NOMO-1 (cell line): ENCODE measurements around the gene ATP5PO.

Experiments used
- DNase-seq, 2 experiments: peaks; one replicate each; lab custom pipeline; 2025; ENCODE audit not compliant: unreplicated experiment in 2 of 2; lab: John Stamatoyannopoulos, UW

The ATP5PO gene, protein sequence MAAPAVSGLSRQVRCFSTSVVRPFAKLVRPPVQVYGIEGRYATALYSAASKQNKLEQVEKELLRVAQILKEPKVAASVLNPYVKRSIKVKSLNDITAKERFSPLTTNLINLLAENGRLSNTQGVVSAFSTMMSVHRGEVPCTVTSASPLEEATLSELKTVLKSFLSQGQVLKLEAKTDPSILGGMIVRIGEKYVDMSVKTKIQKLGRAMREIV

DNA sequence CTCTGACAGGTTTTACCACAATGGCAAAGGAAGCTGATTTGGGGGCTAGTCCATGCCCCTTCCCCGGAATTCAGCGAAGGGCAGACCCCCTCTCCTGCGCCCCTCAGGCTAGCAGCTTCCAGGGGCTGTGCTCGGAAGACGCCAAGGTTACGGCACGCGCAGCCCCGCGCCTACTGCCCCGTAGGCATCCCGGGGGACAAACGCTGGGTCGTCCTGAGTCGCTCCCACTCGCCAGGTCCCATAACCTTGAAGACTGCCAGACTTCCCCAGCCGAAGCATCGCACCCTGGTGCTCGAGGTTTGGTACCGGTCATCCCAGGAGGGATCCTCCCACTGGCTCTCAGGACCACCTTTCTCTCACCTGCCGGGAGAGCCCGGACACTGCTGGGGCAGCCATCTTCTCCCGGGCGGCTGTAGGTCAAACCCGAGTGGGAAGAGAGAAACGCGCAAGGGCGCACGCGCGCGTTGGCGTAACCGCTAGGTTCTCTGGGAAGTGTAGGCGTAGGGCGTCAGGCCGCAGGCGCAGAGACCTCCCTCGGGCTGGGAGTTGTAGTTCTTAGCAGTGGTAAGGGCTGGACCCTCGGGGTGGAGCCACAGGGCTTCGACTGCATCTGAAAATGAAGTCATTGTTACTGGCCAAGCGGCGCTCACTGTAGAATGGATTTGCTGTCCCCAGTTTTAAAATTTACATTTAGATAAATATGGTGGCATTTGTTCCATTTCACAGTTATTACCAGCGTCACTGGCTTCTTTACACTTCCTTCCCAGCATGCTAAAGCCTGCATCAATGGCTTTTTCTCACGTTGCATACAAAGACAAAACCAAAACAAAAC is at the start of gene ATP5PO:
Gene ATP5PO (minus strand): TSS at position 437 of the 832 bp plus-strand sequence. CDS start 41 bp downstream, at position 396.
- DNase-seq: peak; percentile 98

DNA sequence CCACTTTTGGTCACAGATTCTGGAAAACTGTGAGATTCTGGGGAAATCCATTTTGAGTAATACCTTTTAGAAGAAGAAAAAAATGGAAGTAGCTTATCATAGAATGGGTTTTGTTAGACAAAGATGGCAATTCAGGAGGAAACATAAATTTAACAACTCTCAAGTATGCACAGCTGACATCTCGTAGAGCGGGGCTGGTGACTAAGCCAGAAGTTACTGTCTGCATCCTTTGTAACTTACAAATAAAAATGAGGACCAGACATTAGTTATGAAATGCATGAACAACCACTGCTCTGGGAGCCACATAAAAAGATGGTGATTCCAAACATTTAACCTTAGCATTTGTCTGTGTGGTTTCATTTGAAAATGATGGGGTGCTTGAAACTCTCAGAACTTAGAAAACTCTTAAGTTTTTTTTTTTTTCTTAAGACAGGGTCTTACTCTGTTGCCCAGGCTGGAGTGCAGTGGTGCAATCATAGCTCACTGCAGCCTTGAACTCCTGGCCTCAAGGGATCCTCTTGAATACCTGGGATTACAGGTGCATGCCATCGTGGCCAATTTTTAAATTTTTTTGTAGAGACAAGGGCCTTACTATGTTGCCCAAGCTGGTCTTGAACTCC is 49.2 kb upstream of the ATP5PO start:
- DNase-seq: no peak

DNA sequence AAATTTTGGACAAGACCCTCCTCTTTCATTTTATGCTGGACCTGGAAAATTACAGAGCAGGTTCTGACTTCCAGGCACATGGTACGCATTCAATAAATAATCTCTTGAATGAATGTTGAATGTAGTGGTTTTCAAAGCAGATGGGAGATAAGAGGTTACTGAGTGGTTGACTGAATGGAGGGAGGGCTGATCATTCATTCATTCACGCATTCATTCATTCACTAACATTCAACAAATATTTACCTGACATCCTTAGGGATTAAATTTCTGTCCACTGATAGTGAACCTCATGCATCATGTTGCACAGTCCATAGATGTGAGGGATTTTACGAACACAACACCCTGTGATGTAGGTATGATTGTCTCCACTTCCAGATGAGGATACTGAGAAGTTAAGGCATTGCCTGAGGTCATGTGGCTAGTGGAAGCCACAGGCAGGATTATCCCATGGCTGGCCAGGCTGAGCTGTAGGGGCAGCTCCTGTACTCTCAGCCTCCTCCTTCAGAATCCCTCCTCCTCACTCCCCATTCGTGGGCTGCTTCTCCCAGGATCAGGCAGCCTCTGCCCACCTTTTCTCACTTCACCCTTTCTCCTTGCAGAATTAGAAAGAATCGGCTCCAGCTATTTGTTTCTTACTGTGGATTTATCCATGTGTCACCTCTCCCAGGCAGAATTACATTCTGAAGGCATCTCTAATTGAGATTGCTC is 48.4 kb upstream of the ATP5PO start:
- DNase-seq: no peak

DNA sequence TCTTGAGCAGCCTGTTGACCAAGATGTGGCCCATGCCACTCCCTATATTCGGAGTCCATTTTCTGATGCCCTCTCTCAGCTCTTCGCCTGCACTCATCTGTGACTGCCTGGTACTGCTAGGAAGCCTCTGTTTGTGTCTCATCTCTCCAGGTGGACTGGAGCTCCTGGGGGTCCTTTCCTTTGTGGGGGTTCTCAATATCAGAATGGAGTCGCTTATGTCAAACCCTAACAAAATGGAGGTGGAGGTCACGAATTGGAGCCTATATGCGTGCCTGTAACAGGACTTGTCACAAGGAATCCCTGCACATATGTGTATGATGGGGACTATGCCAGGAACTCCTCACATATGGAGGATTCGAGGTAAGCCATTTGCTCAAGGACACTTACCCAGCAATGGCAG is 46.7 kb upstream of the ATP5PO start:
- no peak for DNase-seq

DNA sequence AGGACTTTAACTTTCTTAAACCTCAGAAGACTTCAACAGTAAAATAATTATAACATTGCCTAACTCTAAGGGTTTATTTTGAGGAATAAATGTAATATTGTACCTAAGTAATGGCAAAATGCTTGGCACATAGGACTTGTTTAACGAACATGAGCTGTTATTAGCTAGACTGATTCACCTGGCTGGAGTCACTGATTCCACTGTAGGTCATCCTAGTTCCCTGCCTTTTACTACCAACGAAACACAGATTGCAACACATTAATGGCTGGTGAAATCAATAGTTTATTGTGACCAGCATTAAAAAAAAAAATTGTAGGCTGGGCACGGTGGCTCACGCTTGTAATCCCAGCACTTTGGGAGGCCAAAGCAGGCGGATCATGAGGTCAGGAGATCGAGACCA is 45.5 kb upstream of the ATP5PO start:
- DNase-seq: no peak

DNA sequence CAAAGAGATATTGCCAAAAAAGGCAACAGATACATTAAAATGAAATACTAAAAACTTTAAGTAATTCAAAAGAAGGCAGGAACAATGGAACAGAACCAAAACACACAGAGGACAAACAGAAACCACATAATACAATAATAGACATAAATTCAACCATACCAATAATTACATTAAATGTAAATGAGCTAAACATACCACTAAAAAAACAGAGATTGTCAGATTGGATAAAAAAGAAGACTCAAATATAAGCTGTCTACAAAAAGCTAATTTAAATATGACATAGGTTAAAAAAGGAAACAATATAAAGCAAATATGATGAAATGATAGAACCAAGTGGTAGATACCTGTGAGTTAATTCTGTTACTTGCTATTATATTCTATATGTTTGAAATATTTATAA is 44.1 kb upstream of the ATP5PO start:
- DNase-seq: no peak

DNA sequence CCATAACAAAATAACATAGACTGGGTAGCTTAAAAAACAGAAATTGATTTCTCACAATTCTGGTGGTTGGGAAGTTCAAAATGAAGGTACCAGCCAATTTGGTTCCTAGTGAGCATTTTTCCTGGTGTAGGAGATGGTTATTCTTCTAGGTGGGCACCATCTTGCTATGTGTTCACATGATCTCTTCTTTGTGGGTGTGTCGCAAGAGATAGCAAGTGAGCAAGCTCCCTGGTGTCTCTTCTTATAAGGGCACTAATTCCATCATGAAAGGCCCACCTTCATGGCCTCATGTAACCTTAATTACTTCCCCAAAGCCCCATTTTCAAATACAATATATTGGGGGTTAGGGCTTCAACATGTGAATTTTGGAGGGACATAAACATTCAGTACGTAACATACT is 38.8 kb upstream of the ATP5PO start:
- DNase-seq: no peak

DNA sequence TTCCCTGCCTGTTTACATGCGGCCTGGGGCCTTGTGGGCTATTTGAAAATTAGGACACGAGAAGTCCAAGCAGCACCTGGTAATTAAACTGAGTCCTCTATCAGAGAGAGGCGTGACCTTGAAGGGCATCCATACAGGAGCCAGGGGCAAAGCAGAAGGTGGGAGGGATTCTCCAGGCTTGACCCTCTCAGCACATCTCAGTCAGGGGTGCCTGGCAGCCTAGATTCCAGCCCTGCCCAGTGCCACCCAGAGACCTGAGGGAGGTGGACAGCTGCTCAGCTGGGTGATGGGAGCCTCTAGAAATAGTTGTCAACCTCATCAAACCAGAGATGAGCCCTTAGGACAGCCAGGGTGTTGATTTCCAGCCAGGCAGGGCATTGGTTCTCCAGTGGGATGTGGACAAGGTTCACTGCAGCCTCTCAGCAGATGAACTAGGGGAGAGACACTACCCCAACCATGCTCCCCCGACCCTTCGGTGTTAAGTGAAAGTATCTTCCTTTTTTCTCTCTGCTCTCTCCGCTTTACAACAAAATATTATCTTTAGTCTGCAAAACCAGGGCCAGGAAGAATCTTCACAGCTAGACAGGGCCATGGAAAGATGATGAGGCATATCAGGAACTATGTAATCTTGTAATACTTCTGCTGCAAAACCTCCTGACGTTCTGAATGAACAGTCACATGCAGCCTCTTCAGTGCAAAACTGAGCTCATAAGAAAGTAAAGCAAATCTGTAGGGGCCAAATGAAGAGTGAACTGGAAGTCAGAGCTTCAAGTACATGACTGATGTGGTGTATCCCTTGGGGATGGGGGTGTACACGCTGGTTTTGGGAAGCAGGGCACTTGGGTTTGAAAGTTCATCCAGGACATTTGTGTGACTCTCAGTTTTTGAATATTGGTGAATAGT is 35.9 kb upstream of the ATP5PO start:
- no peak for DNase-seq

DNA sequence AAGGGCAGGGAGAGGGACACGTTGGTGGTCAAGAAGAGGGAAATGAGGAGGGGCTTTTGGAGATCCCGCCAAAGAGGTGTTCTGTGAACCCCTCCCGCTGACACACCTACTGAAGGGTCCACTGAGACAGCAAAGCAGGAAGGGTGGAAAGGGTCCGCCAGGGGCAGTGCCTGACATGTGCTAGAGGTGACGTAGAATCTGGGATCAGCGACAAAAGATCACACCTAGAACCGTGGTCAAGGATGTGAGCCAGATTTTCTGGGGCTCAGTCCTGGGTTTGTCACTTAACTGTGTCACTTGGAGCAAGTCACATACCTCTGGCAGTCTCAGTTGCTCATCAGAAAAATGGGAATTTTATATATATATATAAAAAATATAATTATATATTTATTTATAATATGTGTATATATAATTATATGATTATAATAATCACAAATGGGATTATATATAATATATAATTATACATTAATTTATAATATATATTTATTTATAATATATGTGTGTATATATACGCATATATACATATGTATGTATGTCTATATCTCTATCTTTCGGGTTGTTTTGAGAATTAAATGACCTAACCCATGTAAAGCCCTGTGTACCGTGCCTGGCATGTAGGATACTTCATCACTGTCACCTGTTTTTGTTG is 35.0 kb upstream of the ATP5PO start:
- no peak for DNase-seq

DNA sequence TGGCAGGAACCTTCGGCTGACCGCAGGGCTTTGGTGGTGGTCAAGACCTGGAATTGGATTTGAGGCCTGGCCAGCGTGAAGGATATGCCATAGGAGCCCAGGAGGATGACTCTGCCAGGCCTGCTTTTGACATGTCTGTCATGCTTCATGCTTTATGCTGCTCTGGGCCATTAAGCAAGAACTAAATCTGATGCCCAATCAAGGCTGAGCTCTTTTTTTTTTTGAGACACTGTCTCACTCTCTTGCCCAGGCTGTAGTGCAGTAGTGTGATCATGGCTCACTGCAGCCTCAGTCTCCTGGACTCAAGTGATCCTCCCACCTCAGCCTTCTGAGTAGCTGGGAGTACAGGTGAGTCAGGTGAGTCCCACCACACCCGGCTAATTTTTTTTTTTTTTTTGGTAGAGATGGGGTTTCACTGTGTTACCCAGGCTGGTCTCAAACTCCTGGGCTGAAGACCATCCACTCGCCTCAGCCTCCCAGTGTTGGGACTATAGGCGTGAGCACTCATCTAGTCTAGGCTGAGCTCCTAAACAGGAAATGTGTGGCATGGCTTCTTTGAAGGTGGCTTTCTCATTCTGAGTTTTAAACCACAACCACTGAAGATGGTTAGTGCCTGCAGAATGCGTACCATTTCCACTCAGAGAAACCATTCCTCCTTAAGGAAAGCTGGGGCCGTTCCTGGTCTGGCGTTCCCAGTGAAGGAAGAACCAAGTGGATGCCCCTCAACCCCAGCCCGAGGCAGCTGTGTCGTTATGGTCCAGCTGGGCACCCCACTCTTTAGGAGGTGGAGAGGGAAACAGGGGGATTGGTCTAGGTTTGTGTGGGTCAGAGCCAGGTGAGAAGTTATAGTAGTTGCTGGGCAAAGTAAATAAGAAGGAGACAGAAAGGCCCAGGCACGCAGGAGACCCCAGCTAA is 34.2 kb upstream of the ATP5PO start:
- DNase-seq: no peak

DNA sequence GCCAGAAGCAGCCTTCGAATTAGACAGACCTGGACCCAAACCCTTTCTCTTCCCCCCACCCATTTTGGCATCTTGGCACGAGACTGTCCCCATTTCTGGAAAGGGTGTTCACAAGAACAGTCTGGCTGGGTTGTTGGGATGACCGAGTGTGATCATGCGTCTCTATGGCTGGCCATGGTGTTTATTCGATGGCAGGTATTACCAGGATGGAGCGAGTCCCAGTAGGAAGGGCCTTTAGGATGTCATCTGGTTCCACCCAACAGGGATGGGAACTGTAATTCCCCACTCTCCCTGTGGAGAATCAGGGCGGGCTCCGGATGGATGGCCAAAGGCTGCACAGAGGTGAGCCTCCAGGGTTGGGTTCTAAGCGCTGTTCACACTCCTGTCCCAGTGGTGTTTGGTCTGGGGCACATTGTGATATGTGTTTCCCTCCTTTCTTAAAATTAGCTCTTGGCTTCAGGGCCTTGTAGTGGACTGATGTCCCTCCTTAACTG is 33.4 kb upstream of the ATP5PO start:
- DNase-seq: no peak

DNA sequence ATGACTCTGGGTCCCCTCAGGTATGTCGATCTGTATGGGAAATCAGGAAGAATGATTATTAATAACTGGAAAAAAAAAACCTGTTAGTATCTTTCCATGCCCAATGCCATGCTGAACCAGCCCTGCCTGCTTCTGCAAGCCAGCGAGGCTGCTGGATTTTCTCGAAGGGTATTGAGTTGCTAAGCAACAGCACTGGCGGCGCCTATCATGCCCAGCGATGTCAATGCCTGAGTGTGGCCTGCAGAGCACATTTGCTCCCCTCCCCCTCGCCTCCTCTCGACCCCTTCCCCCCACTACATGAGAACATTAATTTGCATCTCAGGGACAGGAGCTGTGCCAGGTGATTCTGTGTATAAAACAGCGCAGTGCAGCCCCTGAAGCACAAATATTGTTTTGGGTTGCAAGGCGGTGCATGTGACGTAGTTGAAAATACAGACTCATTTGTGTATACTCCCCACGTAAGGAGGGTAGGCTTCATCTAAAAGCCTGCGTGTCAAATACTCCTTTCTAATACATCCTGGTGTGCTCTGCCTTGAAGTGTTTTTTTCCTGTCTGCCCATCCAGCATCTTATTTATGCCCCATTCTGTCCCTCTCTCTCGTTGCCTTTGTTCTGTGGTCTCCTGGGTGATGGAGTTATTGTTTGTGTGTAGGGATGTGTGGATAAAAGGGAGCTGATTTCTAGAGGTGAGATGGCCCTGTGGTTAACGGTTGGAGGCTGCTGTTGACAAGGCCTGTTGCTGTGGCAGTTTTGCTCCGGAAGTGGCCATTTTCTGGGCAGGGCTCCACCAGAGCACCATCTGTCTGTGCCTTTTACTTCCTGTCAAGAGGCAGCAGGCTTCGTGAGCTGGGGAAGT is 32.7 kb upstream of the ATP5PO start:
- peak; percentile 76 to 77 for DNase-seq

DNA sequence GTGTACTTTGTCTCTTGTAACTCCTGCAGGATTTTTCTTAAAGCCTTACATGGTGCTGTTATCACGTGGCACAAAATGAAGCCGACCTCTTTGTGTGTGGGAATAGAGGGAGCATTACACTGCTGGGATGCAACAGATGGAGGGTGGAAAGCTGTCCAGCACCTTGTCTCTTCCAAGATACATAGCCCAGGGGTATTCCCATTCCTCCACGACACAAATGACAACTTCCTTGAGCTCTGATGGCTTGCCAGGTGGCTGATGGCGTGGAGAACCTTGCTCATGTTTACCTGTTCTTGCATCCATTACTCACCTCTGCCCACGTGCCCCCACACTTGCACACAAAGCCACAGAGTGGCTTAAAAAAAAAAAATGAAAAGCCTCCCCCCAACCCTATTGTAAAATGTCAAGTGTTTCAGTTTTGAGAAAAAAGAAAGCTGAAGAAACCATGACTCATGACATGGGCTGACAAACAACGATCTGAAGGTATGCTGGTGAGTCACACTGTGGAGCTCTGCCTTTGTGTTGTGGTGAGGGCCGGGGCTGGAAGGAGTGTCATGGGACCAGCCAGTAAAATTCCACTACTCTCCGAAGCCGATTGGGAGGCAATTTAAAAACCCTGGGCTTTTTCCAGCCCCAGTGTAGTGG is 32.0 kb upstream of the ATP5PO start:
- DNase-seq: peak; percentile 88 to 92

DNA sequence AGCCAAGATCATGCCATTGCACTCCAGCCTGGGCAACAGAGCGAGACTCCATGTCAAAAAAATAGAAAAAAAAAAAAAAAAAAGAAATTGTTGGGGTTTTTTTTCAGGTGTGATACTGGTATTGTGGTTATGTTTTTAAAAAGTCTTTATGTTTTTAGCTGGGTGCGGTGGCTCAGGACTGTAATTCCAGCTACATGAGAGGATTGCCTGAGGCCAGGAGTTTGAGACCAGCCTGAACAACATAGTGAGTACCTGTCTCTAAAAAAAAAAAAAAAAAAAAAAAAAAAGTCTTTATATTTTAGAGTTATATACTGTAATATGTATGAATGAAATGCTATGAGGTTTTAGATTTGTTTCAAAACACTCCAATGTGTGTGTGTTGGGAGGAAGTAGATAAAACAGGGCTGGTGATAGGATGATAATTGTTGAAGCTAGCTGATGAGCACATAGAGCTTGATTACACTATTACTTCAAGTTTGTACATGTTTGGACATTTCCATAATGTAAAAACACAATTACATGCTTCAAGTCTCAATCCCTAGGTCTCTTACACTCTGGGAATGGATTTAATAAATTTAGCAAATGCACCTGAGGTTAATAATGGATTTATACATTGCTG is 30.2 kb upstream of the ATP5PO start:
- DNase-seq: peak; percentile 15 to 68

DNA sequence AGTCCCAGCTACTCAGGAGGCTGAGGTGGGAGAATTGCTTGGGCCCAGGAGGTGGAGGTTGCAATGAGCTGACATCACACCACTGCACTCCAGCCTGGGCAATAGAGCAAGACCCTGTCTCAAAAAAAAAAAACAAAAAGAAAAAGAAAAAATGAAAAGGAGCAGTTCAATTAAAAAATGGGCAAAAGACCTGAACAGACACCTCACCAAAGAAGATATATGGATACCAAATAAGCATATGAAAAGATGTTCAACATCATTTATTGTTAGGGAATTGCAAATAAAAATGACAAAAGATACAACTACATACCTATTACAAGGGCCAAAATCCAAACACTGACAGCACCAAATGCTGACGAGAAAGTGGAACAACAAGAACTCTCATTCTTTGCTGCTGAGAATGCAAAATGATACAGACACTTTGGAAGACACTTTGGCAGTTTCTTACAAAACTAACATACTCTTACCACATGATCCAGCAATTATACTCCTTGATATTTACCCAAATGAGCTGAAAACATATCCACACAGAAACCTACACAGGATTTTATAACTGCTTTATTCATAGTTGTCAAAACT is 28.7 kb upstream of the ATP5PO start:
- DNase-seq: no peak

DNA sequence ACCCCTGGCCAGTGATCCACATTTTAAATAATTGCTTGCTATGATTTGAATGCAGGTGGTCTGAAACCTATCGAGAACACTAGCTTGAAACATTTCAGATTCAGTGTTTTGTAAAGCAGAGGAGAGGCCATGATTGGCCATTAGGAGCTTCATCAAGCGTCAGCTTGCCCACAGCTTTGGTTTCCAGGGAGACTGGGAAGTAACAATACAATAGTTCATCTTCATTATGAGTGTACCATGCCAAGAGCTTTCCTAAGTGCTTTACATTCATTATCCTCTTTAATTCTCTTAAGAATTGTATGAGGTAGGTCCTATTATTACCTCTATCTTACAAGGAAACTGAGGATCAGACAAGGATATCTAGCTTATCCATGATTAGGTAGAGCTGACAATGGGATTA is 27.7 kb upstream of the ATP5PO start:
- no peak for DNase-seq
